Progenitor cell of endocrine pancreas (in vitro differentiated cells): Measurements from ENCODE around the gene RANBP3L. TPM values are rescaled to one million over a fixed set of nuclear protein-coding genes. Genes with fewer than 3 reads are reported as not detected.
"Not testable (repeated sequence)": the region's sequence is repeated elsewhere in the genome, so short reads cannot be mapped to it uniquely, and the experiment has no call there.

Experiments
- DNase-seq: peaks from one replicate; pipeline ENCODE4 v3.0.0; 2021; ENCODE audit warnings: low spot score; ENCODE audit not compliant: unreplicated experiment
- H3K27ac Mint-ChIP-seq: 2 replicates; pipeline ENCODE4 v1.8.0; 2021; ENCODE audit warnings: mild to moderate bottlenecking, moderate library complexity, mixed read lengths
- H3K27me3 Mint-ChIP-seq: 2 replicates; pipeline ENCODE4 v1.8.0; 2021; ENCODE audit warnings: mixed read lengths
- H3K36me3 Mint-ChIP-seq: 2 replicates; pipeline ENCODE4 v1.8.0; 2022; ENCODE audit warnings: mixed read lengths; ENCODE audit not compliant: insufficient read depth
- H3K4me1 Mint-ChIP-seq: 2 replicates; pipeline ENCODE4 v1.8.0; 2021; ENCODE audit warnings: low read depth, mixed read lengths
- H3K4me3 Mint-ChIP-seq: 2 replicates; pipeline ENCODE4 v1.8.0; 2021; ENCODE audit warnings: low read depth, mild to moderate bottlenecking, moderate library complexity, mixed read lengths
- H3K9me3 Mint-ChIP-seq: 2 replicates; pipeline ENCODE4 v1.8.0; 2021; ENCODE audit warnings: low read depth, mixed read lengths
- total RNA-seq: library from RNA; stranded (reverse); gene quantifications from 2 replicates; pipeline ENCODE4 v1.2.1, GENCODE V29; 2021
- TF ChIP-seq, protein P1 (sequence below): fragments of 200-600 bp; sonication (generic); IDR thresholded peaks from one replicate; pipeline ENCODE4 v1.5.0; 2021; ENCODE audit warnings: antibody characterized with exemption, mild to moderate bottlenecking; ENCODE audit not compliant: unreplicated experiment

The RANBP3L gene
- total RNA-seq, 1 donor from 2014 or later, result not detected

DNA sequence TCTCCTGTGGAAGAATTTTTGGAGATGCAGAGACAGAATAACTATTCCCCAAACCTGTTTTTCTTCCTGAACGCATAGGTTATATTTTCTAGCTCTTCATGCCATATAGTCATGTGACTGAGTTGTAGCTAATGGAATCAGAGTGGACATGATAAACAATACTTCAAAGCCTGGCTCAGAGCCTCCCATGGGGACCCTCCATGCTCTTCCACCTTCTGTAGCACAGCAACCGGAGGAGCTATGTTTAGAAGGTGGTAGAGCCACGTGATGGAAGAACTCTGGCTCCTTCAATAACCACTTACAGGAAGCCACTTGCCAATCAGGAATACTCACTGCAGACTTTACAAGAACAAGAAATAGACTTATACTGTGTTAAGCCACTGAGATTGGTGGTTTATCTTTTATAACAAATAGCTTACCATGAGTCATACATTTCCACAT is 99.2 kb downstream of the RANBP3L start:
- Mint-ChIP-seq H3K9me3 (no peaks in the 10 kb centered on the region), H3K36me3 (peaks cover 28% of the 10 kb centered on the region), H3K27me3 (no peaks in the 10 kb centered on the region)

DNA sequence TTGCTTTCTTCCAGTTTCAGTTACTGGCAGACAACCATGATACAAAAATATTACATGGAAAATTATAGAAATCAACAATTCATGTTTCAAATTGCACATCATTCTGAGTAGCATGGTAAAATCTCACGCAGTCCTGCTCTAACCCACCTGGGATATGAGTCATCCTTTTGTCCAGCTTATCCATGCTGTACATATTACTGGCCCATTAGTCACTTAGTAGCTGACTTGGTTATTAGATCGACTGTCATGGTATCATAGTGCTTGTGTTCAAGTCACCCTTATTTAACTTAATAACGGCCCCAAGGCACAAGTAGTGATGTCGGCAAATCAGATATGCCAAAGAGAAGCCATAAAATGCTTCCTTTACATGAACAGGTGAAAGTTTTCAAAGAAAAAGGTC is 101.2 kb downstream of the RANBP3L start:
- Mint-ChIP-seq H3K27me3 (no peaks in the 10 kb centered on the region), H3K4me1 (peaks cover 16% of the 10 kb centered on the region), H3K36me3 (peaks cover 35% of the 10 kb centered on the region), H3K9me3 (no peaks in the 10 kb centered on the region), H3K27ac (no peak overlapping the region), H3K4me3 (no peak overlapping the region)
- TF ChIP-seq, protein P1, sequence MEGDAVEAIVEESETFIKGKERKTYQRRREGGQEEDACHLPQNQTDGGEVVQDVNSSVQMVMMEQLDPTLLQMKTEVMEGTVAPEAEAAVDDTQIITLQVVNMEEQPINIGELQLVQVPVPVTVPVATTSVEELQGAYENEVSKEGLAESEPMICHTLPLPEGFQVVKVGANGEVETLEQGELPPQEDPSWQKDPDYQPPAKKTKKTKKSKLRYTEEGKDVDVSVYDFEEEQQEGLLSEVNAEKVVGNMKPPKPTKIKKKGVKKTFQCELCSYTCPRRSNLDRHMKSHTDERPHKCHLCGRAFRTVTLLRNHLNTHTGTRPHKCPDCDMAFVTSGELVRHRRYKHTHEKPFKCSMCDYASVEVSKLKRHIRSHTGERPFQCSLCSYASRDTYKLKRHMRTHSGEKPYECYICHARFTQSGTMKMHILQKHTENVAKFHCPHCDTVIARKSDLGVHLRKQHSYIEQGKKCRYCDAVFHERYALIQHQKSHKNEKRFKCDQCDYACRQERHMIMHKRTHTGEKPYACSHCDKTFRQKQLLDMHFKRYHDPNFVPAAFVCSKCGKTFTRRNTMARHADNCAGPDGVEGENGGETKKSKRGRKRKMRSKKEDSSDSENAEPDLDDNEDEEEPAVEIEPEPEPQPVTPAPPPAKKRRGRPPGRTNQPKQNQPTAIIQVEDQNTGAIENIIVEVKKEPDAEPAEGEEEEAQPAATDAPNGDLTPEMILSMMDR, result no peak
- DNase-seq, result no peak

More for the DNA sequence above, 99.2 kb downstream of the RANBP3L start:
- peak overlapping the region; percentile 62 for H3K27ac Mint-ChIP-seq
- no peak overlapping the region for H3K4me3 Mint-ChIP-seq
- no peak for DNase-seq
- TF ChIP-seq, protein P1, result no peak
- H3K4me1 Mint-ChIP-seq, result peaks cover 16% of the 10 kb centered on the region

DNA sequence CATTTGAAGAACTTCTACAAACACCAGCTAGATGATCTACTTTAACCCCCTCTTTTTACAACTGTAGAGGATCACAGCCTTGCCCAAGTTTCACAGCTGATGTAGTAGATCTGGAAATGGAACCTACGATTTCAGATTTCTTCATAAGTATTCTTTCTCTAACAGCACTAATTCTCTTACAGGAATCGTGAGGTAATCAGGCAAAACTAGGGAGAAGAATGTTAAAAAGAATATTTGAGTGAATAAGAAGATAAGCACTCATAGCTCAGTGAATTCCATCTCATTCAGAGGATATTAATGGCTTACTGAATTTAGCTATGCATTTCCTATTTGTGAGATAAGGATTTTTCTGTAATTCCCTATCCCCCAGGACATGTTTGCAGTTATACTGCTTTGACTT is 102.1 kb downstream of the RANBP3L start:
- DNase-seq, result no peak
- Mint-ChIP-seq H3K27ac (no peak overlapping the region), H3K27me3 (no peaks in the 10 kb centered on the region), H3K4me1 (peaks cover 16% of the 10 kb centered on the region), H3K9me3 (no peaks in the 10 kb centered on the region), H3K4me3 (no peak overlapping the region), H3K36me3 (peaks cover 35% of the 10 kb centered on the region)
- TF ChIP-seq, protein P1, result no peak

DNA sequence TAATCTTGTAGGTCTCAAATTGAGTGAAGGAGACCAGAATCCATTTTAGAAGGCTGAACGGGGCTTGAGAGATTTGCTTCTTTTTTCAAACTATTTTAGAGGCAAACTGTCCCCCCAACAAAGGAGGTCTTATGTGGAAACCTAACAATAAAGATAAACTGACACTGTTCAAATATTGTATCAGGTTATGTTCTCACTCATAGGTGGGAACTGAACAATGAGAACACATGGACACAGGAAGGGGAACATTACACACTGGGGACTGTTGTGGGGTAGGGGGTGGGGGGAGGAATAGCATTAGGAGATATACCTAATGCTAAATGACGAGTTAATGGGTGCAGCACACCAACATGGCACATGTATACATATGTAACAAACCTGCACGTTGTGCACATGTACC is 102.9 kb downstream of the RANBP3L start:
- not testable (repeated sequence) for DNase-seq, H3K9me3 Mint-ChIP-seq, H3K27me3 Mint-ChIP-seq, H3K4me3 Mint-ChIP-seq
- Mint-ChIP-seq H3K27ac (peak overlapping the region; percentile 73), H3K36me3 (peaks cover 36% of the 10 kb centered on the region), H3K4me1 (peaks cover 16% of the 10 kb centered on the region)

Other genes with a start within 250 kb of the RANBP3L start
- 0.53 and 0.67 TPM in 2 replicates for gene UGT3A2, start 235.0 kb downstream of the RANBP3L start, total RNA-seq
- gene LMBRD2, start 150.0 kb downstream of the RANBP3L start, total RNA-seq, result 6.9 and 7.5 TPM in 2 replicates
- 61.3 and 68.4 TPM in 2 replicates for gene SKP2, start 149.8 kb downstream of the RANBP3L start, total RNA-seq
- gene NADK2, start 60.0 kb downstream of the RANBP3L start, total RNA-seq, result 38.1 and 41.8 TPM in 2 replicates